Measurements from ENCODE around the gene HNF1A.
"Not testable (repeated sequence)": the region's sequence is repeated elsewhere in the genome, so short reads cannot be mapped to it uniquely, and the experiment has no call there.

HNF1A gene

DNA sequence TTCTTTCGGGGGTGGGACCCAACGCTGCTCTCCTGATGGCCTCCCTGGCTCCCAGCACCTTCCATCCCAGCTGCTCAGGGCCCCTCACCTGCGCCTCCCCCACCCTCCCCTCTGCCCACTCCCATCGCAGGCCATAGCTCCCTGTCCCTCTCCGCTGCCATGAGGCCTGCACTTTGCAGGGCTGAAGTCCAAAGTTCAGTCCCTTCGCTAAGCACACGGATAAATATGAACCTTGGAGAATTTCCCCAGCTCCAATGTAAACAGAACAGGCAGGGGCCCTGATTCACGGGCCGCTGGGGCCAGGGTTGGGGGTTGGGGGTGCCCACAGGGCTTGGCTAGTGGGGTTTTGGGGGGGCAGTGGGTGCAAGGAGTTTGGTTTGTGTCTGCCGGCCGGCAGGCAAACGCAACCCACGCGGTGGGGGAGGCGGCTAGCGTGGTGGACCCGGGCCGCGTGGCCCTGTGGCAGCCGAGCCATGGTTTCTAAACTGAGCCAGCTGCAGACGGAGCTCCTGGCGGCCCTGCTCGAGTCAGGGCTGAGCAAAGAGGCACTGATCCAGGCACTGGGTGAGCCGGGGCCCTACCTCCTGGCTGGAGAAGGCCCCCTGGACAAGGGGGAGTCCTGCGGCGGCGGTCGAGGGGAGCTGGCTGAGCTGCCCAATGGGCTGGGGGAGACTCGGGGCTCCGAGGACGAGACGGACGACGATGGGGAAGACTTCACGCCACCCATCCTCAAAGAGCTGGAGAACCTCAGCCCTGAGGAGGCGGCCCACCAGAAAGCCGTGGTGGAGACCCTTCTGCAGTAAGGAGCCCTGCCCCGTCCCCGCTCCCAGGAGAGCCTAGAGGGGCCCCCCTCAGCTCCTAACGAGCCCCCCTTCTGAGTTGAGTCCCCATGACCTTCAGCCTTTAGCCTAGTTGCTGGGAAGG is at the start of gene HNF1A:
Gene HNF1A (plus strand): TSS at position 248 of the 924 bp plus-strand sequence. CDS start 226 bp downstream, at position 474.
- DNase-seq (ENCODE audit: low read depth, low spot score): no peak

DNA sequence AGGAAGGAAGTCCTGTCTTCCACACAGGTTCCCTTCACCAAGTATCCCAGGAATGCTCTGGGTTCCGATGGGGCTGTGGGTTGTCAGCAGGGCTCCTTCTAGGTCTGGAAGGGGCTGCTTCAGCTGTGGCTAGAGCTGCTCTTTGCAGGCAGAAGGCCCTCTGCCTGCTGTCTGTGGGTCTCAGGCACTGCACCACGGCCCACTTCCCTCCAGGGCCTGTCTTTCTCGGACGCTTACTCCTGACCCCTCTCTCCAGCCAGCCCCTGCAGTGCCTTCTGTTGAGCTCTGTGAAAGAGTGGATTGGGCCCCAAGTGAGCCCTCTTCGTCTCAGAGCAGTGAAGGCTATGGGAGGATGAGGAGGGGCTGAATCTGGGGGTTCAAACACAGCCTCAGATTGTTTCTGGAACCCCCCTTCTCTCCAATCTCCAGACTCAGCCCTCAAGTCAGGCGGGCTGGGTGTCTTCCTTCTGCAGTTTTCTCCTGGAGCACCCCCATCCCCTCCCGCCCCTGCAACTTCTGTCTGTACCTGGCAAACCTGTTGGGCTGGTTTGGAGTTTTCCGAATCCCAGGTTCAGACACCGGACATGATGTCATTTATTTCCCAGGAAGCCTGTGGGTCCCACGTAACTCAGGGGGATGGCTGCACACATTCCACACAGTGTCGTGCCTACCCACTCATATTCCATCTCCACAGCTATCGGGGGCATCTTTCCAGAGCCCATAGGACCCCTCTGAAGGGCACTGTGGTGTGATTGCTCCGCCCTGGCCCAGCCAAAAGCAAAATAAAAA is 49.3 kb upstream of the HNF1A start:
- peak; percentile 84 for DNase-seq (ENCODE audit: low read depth, low spot score)

DNA sequence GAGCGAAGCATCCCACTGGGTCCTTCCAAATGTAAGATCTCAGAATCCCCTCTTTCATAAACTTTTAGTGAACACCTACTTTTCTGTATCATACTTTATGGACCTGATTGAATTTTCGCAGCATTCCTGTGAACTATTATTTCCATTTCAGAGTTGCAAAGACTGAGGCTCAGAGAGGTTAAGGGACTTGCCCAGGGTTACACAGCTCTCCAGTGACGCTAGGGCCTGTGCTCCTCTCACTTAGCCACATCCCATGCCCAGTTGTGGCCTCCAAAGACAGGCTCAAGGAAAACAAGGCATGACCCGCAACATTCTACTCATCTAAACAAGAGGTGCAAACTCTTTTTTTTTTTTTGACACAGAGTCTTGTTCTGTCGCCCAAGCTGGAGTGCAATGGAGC is 48.3 kb upstream of the HNF1A start:
- DNase-seq (ENCODE audit: low read depth, low spot score): no peak

DNA sequence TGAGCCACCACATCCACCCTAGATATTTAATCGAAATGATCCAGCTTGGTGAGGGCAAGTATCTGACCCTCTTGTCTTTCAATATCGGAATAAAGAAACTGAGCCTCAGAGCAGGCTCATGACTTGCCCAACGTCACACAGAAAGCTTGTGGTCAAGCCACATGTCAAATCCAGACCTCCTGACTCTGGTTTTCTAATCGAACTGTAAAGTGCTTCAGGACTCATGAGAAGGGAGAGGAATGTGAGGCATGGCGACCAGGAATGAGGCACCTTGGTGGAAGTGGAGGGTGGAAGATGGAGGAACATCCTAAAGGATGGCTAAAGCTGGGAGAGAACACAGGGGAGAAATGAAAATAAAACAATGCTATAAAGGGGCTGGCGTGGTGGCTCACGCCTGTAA is 46.3 kb upstream of the HNF1A start:
- no peak for DNase-seq (ENCODE audit: low read depth, low spot score)

DNA sequence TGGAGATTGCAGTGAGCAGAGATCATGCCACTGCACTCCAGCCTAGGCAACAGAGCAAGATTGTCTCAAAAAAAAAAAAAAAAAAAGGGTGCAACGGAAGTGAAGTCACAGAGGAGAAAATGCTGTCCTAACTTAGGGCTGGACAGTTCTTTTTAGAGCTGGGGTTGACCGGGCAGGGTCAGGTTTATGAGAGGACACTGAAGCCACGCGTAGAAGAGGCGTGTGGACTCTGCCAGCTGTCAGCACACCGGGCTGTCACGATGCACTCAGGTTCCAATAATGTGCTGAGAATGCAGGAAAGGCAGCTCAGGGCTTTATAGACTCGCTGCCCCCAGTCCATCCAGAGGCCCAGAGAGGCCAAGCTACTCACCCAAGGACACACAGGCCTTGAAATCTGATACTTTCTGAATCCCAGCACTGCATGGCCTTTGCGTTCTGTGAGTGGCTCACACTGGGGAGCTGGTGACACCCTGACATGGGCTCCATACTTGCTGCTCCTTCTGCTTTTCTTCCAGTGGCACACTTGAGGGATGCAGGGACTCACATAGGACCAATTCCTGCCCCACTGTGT is 45.3 kb upstream of the HNF1A start:
- no peak for DNase-seq (ENCODE audit: low read depth, low spot score)

- no peak for DNase-seq (ENCODE audit: low read depth, low spot score)
Observed at GRCh38 chr12:120933786-120934185, 44.6 kb upstream of the HNF1A start.

DNA sequence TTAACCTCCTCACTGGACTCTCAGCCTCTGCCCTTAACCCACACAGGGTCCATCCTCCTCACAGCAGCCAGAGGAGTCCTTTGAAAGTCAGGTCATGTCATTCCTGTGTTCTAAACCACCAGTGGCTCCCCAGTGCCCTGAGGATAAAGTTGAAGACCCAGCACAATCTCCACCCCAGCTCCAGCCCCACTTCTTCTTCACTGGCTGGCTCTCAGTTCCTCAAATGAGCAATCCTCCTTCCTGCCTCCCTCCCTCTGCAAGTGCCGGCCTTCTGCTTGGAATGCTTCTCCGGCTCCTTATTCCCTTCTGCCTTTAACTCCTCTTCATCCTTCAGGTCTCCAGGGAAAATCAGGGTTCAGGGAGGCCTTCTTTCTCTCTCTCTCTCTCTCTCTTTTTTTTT is 42.1 kb upstream of the HNF1A start:
- DNase-seq (ENCODE audit: low read depth, low spot score): no peak

- no peak for DNase-seq (ENCODE audit: low read depth, low spot score)
Observed at GRCh38 chr12:120938496-120938895, 39.8 kb upstream of the HNF1A start.

GRCh38 chr12:120939523-120939922 is 38.8 kb upstream of the HNF1A start:
- no peak for DNase-seq (ENCODE audit: low read depth, low spot score)

DNA sequence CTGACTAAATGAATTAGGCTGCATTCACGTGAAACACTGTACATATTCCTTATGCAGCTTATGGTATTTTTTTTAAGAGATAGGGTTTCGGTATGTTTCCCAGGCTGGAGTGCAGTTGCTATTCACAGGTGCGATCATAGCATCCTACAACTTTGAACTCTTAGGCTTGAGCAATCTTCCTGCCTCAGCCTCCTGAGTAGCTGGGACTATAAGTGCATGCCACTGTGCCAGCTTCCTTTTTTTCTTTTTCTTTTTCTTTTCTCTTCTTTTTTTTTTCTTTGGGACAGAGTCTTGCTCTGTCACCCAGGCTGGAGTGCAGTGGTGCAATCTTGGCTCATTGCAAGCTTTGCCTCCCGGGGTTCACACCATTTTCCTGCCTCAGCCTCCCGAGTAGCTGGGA is 38.3 kb upstream of the HNF1A start:
- DNase-seq (ENCODE audit: low read depth, low spot score): no peak

DNA sequence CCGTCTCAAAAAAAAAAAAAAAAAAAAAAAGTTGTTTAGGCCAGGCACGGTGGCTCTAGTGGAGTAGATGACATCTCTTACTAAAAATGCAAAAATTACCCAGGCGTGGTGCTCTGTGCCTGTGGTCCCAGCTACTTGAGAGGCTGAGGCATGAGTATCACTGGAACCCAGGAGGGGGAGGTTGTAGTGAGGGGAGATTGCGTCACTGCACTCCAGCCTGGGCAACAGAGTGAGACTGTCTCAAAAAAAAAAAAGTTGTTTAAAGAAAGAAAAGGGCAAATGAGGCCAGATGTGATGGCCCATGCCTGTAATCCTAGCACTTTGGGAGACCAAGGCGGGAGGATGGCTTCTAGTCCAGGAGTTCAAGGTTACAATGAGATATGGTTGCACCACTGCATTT is 37.5 kb upstream of the HNF1A start:
- no peak for DNase-seq (ENCODE audit: low read depth, low spot score)

DNA sequence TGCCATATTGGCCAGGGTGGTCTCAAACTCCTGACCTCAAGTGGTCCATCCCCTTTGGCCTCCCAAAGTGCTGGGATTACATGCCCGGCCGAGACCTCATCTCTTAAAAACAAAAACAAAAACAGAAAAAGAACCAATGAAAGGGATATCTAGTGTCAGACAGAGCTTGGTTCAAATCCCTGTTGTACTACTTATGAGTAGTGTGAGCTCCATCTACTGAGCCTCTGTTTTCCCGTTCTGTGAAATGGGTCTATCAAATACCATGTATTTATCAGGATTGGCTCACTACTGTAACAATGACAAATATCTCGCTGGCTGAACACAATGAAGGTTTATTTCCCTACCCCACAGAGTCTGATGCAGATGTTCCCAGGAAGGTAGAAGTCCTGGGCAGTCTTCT is 36.9 kb upstream of the HNF1A start:
- DNase-seq (ENCODE audit: low read depth, low spot score): no peak

DNA sequence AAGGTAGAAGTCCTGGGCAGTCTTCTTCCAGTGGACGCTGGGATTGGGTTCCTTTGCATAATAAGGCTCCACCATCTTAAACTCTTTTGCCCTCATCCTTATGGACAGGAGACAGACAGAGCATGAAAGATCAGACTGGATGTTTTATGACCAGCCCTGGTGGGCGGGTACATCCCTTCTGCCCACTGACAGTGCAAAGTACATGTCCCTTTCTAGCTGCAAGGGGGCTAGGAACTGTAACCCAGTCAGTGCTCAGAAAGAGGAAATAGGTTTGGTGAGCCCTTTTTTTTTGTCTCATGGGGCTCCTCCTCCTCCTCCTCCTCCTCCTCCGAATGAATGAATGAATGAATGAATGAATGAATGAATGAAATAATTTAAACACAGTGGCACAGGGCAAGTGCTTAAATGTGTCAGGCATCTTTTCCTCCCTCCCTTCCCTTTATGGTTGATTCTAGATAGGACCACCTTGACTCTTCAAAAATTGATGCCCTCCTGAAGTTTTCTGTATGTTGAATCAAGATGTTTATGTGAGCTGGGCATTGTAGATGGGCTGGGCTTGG is 36.4 kb upstream of the HNF1A start:
- DNase-seq (ENCODE audit: low read depth, low spot score): no peak

- no peak for DNase-seq (ENCODE audit: low read depth, low spot score)
Observed at GRCh38 chr12:120943482-120943881, 34.9 kb upstream of the HNF1A start.

GRCh38 chr12:120944645-120945217 is 33.6 kb upstream of the HNF1A start:
- DNase-seq (ENCODE audit: low read depth, low spot score): peak; percentile 81

GRCh38 chr12:120945516-120945915 is 32.8 kb upstream of the HNF1A start:
- not testable (repeated sequence) for DNase-seq (ENCODE audit: low read depth, low spot score)

DNA sequence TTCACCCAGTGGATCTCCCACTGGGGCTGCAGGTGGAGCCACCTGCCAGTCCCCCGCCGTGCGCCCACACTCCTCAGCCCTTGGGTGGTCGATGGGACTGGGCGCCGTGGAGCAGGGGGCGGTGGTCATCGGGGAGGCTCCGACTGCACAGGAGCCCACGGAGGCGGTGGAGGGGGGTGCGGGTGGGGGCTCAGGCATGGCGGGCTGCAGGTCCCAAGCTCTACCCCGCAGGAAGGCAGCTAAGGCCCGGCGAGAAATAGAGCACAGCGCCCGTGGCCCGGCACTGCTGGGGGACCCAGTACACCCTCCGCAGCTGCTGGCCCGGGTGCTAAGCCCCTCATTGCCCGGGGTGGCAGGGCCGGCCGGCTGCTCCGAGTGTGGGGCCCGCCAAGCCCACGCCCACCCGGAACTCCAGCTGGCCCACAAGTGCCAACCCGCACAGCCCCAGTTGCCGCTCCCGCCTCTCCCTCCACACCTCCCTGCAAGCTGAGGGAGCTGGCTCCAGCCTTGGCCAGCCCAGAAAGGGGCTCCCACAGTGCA is 28.0 kb upstream of the HNF1A start:
- not testable (repeated sequence) for DNase-seq (ENCODE audit: low read depth, low spot score)

DNA sequence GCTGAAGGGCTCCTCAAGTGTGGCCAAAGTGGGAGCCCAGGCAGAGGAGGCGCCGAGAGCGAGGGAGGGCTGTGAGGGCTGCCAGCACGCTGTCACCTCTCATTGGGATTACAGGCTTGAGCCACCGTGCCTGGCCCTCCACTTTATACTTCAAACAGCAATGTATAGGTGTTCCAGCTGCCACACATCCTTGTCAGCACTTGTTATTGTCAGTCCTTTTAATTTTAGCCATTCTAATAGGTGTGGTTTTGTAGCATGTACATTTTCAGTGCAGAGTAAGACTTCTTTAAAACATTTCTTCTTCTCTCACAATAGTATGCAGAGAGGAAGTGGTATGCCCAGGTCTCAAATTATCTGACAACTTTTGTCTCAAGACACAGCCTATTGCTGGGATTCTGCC is 27.5 kb upstream of the HNF1A start:
- no peak for DNase-seq (ENCODE audit: low read depth, low spot score)

DNA sequence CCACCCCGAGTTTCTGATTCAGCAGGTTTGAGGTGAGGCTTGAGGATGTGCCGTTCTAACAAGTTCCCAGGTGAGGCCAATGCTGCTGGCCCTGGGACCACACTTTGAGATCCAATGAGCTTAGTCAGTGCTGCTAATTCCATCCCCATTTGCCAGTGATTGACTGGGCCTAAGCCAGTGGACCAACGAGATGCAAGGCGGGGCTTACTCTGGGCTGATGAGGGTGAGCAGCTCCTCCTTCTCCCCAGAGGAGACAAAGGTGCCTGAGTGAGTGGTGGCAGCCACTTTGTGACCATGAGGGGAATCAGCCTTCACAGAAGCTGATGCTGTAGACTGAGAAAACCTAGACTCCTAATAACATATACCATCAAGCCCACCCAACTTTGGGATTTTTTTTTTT is 23.1 kb upstream of the HNF1A start:
- DNase-seq (ENCODE audit: low read depth, low spot score): no peak

- DNase-seq (ENCODE audit: low read depth, low spot score): no peak
Observed at GRCh38 chr12:120956579-120957300, 21.6 kb upstream of the HNF1A start.

Measured in ELF-1 (cell line).